Measurements from ENCODE around the gene ADH1A. TPM values are rescaled to one million over a fixed set of nuclear protein-coding genes. Genes with fewer than 3 reads are reported as not detected.
"Not testable (repeated sequence)": the region's sequence is repeated elsewhere in the genome, so short reads cannot be mapped to it uniquely, and the experiment has no call there.

ADH1A gene
- total RNA-seq, 2 experiments from 2014 or later, result not detected

DNA sequence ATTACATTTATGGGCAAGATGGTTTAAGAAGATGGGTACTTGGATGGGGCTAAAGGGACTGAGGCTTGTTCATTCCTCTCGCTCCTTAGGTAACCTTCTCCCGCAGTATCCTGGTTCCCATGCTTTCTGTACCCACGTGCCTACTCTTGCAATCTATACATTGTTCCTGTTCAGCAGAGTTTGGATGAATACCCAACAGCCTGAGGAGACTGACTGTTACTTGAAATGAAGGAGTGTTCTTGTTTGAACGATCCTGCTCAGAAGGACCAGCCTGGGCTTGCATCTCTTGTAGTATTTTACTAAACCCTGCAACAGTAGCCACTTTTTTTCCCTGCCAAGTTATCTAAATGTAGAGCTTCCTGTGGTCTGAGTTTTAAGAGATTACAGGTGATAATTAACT, 38.0 kb downstream of the ADH1A start:
- H3K4me3 Mint-ChIP-seq, result no peak overlapping the region
- POLR2A ChIA-PET, result no interaction called here
- peaks cover 3% of the 10 kb centered on the region for H3K9me3 Mint-ChIP-seq

DNA sequence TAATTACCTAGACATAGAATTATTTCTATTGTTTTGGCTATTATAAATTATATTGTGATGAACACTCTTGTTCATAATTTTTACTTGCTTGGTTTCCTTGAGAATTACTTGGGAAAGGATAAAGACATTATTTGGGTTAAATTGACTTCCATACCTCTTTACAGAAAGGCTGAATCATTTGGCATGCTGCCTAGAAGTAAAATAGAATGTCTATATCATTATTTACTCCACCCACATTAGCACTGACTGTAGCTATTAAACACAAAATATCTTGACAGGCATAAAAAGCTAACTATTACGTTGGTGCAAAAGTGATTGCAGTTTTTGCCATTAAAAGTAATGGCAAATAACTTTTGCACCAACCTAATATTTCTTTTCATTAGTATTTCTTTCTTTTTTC, 42.1 kb downstream of the ADH1A start:
- no peaks in the 10 kb centered on the region for H3K4me1 Mint-ChIP-seq
- no peak for ATAC-seq (ENCODE audit: low read depth)

More for the DNA sequence above, 38.0 kb downstream of the ADH1A start:
- Mint-ChIP-seq H3K27ac (no peak overlapping the region), H3K36me3 (no peaks in the 10 kb centered on the region), H3K4me1 (no peaks in the 10 kb centered on the region), H3K27me3 (no peaks in the 10 kb centered on the region)
- DNase-seq, result no peak
- no peak for ATAC-seq (ENCODE audit: low read depth)

DNA sequence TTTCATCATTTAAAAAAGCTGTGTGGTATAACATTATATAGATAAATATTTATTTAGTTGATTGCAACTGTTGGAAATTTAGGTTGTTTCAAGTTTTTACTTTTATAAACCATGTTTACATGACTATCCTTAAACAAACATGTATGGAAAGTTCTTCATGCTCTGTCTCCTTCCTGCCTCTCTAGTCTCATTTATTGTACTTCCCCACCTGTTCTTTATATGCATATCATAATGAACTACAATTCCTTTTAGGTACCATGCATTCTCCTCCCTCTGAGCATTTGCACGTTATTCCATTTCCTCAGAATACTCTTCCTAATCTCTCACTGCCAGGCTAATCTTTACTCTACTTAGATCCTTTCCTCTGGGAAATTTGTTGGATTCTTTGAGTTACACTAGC, 54.8 kb downstream of the ADH1A start:
- no peaks in the 10 kb centered on the region for H3K36me3 Mint-ChIP-seq
- DNase-seq (no peak), ATAC-seq (ENCODE audit: low read depth) (no peak)
- peaks cover 2% of the 10 kb centered on the region for H3K27me3 Mint-ChIP-seq
- H3K9me3 Mint-ChIP-seq, result peaks cover 4% of the 10 kb centered on the region
- POLR2A ChIA-PET, result no interaction called here
- H3K4me3 Mint-ChIP-seq, result no peak overlapping the region
- H3K4me1 Mint-ChIP-seq, result no peaks in the 10 kb centered on the region
- no peak overlapping the region for H3K27ac Mint-ChIP-seq

More for the DNA sequence above, 42.1 kb downstream of the ADH1A start:
- H3K27me3 Mint-ChIP-seq, result no peaks in the 10 kb centered on the region
- DNase-seq, result no peak
- POLR2A ChIA-PET, result no interaction called here
- no peak overlapping the region for H3K4me3 Mint-ChIP-seq
- H3K27ac Mint-ChIP-seq, result no peak overlapping the region
- no peaks in the 10 kb centered on the region for H3K9me3 Mint-ChIP-seq
- H3K36me3 Mint-ChIP-seq, result no peaks in the 10 kb centered on the region

GRCh38 chr4:99234331-99235010, 56.3 kb downstream of the ADH1A start:
- POLR2A ChIA-PET, result no interaction called here
- Mint-ChIP-seq H3K9me3 (peaks cover 6% of the 10 kb centered on the region), H3K27ac (no peak overlapping the region), H3K36me3 (no peaks in the 10 kb centered on the region), H3K27me3 (no peaks in the 10 kb centered on the region), H3K4me3 (no peak overlapping the region), H3K4me1 (no peaks in the 10 kb centered on the region)
- ATAC-seq (ENCODE audit: low read depth) (no peak), DNase-seq (no peak)

GRCh38 chr4:99233397-99233796, 57.4 kb downstream of the ADH1A start:
- H3K9me3 Mint-ChIP-seq; ATAC-seq (ENCODE audit: low read depth): not testable (repeated sequence)

DNA sequence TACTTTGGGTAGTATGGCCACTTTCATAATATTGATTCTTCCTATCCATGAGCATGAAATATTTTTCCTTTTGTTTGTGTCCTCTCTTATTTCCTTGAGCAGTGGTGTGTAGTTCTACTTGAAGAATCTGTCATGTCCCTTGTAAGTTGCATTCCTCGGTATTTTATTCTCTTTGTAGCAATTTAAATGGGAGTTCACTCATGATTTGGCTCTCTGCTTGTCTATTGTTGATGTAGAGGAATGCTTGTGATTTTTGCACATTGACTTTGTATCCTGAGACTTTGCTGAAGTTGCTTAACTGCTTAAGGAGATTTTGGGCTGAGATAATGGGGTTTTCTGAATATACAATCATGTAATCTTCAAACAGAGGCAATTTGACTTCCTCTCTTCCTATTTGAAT, 62.1 kb downstream of the ADH1A start:
- POLR2A ChIA-PET; ATAC-seq (ENCODE audit: low read depth); H3K4me1 Mint-ChIP-seq; H3K27me3 Mint-ChIP-seq; H3K9me3 Mint-ChIP-seq; H3K4me3 Mint-ChIP-seq; H3K27ac Mint-ChIP-seq; DNase-seq; H3K36me3 Mint-ChIP-seq: not testable (repeated sequence)

More at GRCh38 chr4:99233397-99233796, 57.4 kb downstream of the ADH1A start:
- H3K27ac Mint-ChIP-seq, H3K4me3 Mint-ChIP-seq, DNase-seq, H3K27me3 Mint-ChIP-seq, POLR2A ChIA-PET, H3K36me3 Mint-ChIP-seq, H3K4me1 Mint-ChIP-seq: not testable (repeated sequence)

- ATAC-seq (ENCODE audit: low read depth); H3K9me3 Mint-ChIP-seq; H3K36me3 Mint-ChIP-seq; DNase-seq; H3K27ac Mint-ChIP-seq; H3K4me3 Mint-ChIP-seq; POLR2A ChIA-PET; H3K4me1 Mint-ChIP-seq; H3K27me3 Mint-ChIP-seq: not testable (repeated sequence)
Measured at GRCh38 chr4:99227646-99228045, 63.1 kb downstream of the ADH1A start.

Other genes with a start within 250 kb of the ADH1A start
- gene ADH5, start 202.2 kb downstream of the ADH1A start, total RNA-seq, result 100 to 1,000 TPM in 1 of 2 experiments, 10 to 100 TPM in 1; 97.1 to 103 TPM
- gene ADH4, start 146.7 kb downstream of the ADH1A start, total RNA-seq, result not detected
- not detected for gene ADH6, start 71.7 kb downstream of the ADH1A start, total RNA-seq
- not detected for gene ADH1B, start 30.4 kb upstream of the ADH1A start, total RNA-seq
- gene ADH1C, start 61.8 kb upstream of the ADH1A start, total RNA-seq, result not detected
- not detected for gene ADH7, start 144.4 kb upstream of the ADH1A start, total RNA-seq
- gene C4orf17, start 220.0 kb upstream of the ADH1A start, total RNA-seq, result not detected